HL-60 (cell line): Measurements from ENCODE around the gene FAM78B.

ENCODE experiments used
- DNase-seq, 2 experiments: peaks; one replicate each; pipeline ENCODE4 v3.0.0-alpha.2; 2010 to 2020; ENCODE audit warnings: low read depth in 1 of 2, low spot score in 1 of 2
- H3K27ac ChIP-seq: fragments of 250-450 bp; sonication (Bioruptor Pico); replicated peaks from 2 replicates; pipeline ENCODE4 v1.5.1; 2020; ENCODE audit warnings: mild to moderate bottlenecking, moderate library complexity
- H3K27me3 ChIP-seq: fragments of 250-450 bp; sonication (Bioruptor Pico); 2 replicates; pipeline ENCODE4 v1.5.1; 2021; ENCODE audit warnings: mild to moderate bottlenecking, moderate library complexity; ENCODE audit not compliant: insufficient read depth, poor library complexity, severe bottlenecking
- H3K4me3 ChIP-seq: replicated peaks from 2 replicates; pipeline ENCODE4 v1.5.1; 2011; ENCODE audit warnings: mild to moderate bottlenecking, control low read depth, low read length; ENCODE audit not compliant: insufficient read depth
- GABPA ChIP-seq: IDR thresholded peaks from 2 replicates; pipeline ENCODE4 v1.6.1; 2012; ENCODE audit warnings: low read depth
- POLR2AphosphoS5 ChIP-seq: IDR thresholded peaks from 2 replicates; pipeline ENCODE4 v1.6.1; 2012; ENCODE audit warnings: low read depth
- SPI1 ChIP-seq: IDR thresholded peaks from 2 replicates; pipeline ENCODE4 v1.6.1; 2012; ENCODE audit warnings: low read depth, mild to moderate bottlenecking, borderline replicate concordance
- TF ChIP-seq, protein P1 (sequence below): IDR thresholded peaks from 2 replicates; pipeline ENCODE4 v1.6.1; 2012; ENCODE audit warnings: low read depth; ENCODE audit not compliant: insufficient replicate concordance
- TF ChIP-seq, protein P2 (sequence below): IDR thresholded peaks from one replicate; pipeline ENCODE4 v1.5.1; 2011; ENCODE audit warnings: low read length, control low read depth, inconsistent platforms; ENCODE audit not compliant: insufficient read depth

FAM78B gene

DNA sequence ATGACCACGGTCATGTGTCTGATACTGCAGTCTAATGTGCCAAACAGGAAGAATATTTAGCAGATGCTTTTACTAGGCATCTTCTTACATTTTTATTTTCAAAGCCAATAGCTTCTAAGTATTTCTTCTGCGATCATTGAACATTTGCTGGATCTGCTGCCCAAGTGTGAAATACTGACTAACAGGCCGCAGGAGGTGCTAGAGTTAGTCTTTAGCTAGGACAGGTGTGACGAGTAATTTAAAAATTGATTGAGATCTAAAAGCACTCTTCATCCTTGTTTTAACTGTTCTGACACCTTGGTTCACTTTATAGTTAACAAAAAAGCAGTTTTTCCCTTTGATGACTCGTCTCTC, 748 bp upstream of the FAM78B start:
- Histone ChIP-seq H3K27ac (no peak overlapping the region), H3K27me3 (peaks cover 31% of the 10 kb centered on the region), H3K4me3 (peak overlapping the region; percentile 52)
- no peak for DNase-seq
- TF ChIP-seq GABPA, result no peak
- TF ChIP-seq, protein P1, sequence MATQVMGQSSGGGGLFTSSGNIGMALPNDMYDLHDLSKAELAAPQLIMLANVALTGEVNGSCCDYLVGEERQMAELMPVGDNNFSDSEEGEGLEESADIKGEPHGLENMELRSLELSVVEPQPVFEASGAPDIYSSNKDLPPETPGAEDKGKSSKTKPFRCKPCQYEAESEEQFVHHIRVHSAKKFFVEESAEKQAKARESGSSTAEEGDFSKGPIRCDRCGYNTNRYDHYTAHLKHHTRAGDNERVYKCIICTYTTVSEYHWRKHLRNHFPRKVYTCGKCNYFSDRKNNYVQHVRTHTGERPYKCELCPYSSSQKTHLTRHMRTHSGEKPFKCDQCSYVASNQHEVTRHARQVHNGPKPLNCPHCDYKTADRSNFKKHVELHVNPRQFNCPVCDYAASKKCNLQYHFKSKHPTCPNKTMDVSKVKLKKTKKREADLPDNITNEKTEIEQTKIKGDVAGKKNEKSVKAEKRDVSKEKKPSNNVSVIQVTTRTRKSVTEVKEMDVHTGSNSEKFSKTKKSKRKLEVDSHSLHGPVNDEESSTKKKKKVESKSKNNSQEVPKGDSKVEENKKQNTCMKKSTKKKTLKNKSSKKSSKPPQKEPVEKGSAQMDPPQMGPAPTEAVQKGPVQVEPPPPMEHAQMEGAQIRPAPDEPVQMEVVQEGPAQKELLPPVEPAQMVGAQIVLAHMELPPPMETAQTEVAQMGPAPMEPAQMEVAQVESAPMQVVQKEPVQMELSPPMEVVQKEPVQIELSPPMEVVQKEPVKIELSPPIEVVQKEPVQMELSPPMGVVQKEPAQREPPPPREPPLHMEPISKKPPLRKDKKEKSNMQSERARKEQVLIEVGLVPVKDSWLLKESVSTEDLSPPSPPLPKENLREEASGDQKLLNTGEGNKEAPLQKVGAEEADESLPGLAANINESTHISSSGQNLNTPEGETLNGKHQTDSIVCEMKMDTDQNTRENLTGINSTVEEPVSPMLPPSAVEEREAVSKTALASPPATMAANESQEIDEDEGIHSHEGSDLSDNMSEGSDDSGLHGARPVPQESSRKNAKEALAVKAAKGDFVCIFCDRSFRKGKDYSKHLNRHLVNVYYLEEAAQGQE, result no peak
- TF ChIP-seq SPI1, result no peak
- TF ChIP-seq, protein P2, sequence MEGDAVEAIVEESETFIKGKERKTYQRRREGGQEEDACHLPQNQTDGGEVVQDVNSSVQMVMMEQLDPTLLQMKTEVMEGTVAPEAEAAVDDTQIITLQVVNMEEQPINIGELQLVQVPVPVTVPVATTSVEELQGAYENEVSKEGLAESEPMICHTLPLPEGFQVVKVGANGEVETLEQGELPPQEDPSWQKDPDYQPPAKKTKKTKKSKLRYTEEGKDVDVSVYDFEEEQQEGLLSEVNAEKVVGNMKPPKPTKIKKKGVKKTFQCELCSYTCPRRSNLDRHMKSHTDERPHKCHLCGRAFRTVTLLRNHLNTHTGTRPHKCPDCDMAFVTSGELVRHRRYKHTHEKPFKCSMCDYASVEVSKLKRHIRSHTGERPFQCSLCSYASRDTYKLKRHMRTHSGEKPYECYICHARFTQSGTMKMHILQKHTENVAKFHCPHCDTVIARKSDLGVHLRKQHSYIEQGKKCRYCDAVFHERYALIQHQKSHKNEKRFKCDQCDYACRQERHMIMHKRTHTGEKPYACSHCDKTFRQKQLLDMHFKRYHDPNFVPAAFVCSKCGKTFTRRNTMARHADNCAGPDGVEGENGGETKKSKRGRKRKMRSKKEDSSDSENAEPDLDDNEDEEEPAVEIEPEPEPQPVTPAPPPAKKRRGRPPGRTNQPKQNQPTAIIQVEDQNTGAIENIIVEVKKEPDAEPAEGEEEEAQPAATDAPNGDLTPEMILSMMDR, result no peak
- TF ChIP-seq POLR2AphosphoS5, result no peak

DNA sequence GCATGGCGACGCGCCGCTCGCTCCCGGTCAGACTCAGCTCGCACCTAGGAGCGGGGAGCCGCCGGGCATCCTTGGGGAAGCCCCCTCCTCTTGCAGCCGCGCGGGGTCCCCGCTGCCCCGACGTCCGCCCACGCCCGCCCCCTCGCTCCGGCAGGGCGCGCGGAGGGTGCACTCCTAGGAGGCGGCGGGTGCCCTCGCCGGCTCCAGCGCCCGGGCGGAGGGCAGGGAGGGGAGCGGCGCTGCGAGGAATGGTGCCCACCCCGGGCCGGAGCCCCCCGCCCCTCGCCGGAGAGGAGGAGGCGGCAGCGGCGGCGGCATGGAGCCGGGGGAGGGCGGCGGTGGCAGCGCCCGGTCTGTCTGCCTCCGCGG, 488 bp downstream of the FAM78B start:
- no peak for DNase-seq
- no peak overlapping the region for H3K27ac ChIP-seq
- peak overlapping the region; percentile 52 for H3K4me3 ChIP-seq
- H3K27me3 ChIP-seq, result peaks cover 31% of the 10 kb centered on the region
- TF ChIP-seq SPI1, result no peak
- TF ChIP-seq, protein P1, result no peak
- TF ChIP-seq POLR2AphosphoS5, result no peak
- TF ChIP-seq, protein P2, result no peak
- TF ChIP-seq GABPA, result no peak

DNA sequence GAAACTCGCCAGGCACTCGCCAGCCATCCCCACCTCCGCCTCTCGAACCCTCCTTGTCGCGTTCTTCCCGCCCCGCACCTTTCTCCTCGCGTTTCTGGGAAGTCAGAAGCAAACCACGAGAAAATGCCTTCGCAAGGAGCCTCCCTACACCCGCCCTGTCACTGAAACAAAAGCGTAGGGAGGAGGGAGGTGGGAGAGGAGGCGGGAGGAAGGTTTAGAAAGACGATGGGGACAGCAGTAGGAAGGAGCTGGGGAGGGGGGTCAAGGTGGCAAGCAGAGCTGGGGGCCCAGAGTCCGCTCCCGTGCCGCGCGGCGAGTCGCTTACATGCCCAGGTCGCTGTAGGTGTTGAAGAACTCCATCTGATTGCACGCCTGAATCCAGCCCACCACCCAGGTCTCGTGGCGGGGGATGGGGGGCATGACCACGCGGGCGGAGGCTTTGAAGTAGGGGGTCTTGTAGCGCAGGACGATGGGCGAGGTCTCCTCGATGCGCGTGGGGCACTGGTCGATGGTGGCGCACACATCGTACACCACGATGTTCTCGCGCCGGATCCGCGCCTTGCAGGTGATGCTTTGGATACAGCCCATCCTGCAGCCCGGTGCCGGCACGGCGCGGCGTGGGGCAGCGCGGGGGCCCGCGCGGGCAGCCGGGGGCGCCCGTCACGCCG, 1.0 kb downstream of the FAM78B start:
- DNase-seq, result no peak
- peaks cover 31% of the 10 kb centered on the region for H3K27me3 ChIP-seq
- no peak overlapping the region for H3K27ac ChIP-seq
- TF ChIP-seq SPI1, result no peak
- TF ChIP-seq POLR2AphosphoS5, result no peak
- TF ChIP-seq, protein P2, result no peak
- TF ChIP-seq, protein P1, result no peak
- TF ChIP-seq GABPA, result no peak
- H3K4me3 ChIP-seq, result peak overlapping the region; percentile 52
